Measurements from ENCODE around the gene MANEAL. TPM values are rescaled to one million over a fixed set of nuclear protein-coding genes. Genes with fewer than 3 reads are reported as not detected.
A peak's percentile ranks its signal among the peaks of the same experiment; 100 is the strongest.

MANEAL gene
- total RNA-seq (2014; rRNA removed; shearing (Covaris generic)) = 0.95 TPM in 1 of 2 replicates, not detected in the other

GRCh38 chr1:37793773-37794371 is at the start of gene MANEAL:
Gene MANEAL, plus strand, starts transcription at chr1:37793847. Its CDS starts 336 bp downstream, at chr1:37794183.
- H3K4me1 ChIP-seq (replicated peaks) = peaks cover 12% of the 10 kb centered on the region
- peak within 1 kb of the TSS; percentile 38 for H3K4me3 ChIP-seq
- H3K27me3 ChIP-seq (replicated peaks) = peaks cover 38% of the 10 kb centered on the region
- H3K36me3 ChIP-seq = no peaks in the 10 kb centered on the region
- no peaks in the 10 kb centered on the region; the same call in 1 of the 2 replicates for H3K9me3 ChIP-seq (replicated peaks)
- H3K27ac ChIP-seq = no peak within 1 kb of the TSS
- peak in 1 of 2 experiments; percentile 15 for DNase-seq (ENCODE audit: low read depth in 1 of 2, low spot score in 2 of 2)

- Histone ChIP-seq H3K27me3 (replicated peaks) (peaks cover 46% of the 10 kb centered on the region), H3K9me3 (replicated peaks) (no peaks in the 10 kb centered on the region), H3K27ac (no peak overlapping the region), H3K4me1 (replicated peaks) (no peaks in the 10 kb centered on the region), H3K36me3 (no peaks in the 10 kb centered on the region), H3K4me3 (no peak overlapping the region)
- DNase-seq (ENCODE audit: low read depth in 1 of 2, low spot score in 2 of 2) = no peak
These were observed 46.8 kb upstream of the MANEAL start for GRCh38 chr1:37746806-37747205.

GRCh38 chr1:37748565-37748964 is 45.1 kb upstream of the MANEAL start:
- Histone ChIP-seq H3K27me3 (replicated peaks) (peaks cover 43% of the 10 kb centered on the region), H3K9me3 (replicated peaks) (no peaks in the 10 kb centered on the region), H3K27ac (no peak overlapping the region), H3K4me1 (replicated peaks) (no peaks in the 10 kb centered on the region), H3K4me3 (no peak overlapping the region), H3K36me3 (no peaks in the 10 kb centered on the region)
- no peak for DNase-seq (ENCODE audit: low read depth in 1 of 2, low spot score in 2 of 2)

GRCh38 chr1:37752213-37752582 is 41.4 kb upstream of the MANEAL start:
- no peak overlapping the region for H3K4me3 ChIP-seq
- no peak for DNase-seq (ENCODE audit: low read depth in 1 of 2, low spot score in 2 of 2)

GRCh38 chr1:37752583-37753471 is 40.8 kb upstream of the MANEAL start:
- Histone ChIP-seq H3K27me3 (replicated peaks) (peaks cover 69% of the 10 kb centered on the region), H3K9me3 (replicated peaks) (no peaks in the 10 kb centered on the region), H3K36me3 (no peaks in the 10 kb centered on the region), H3K4me3 (no peak overlapping the region), H3K27ac (no peak overlapping the region), H3K4me1 (replicated peaks) (no peaks in the 10 kb centered on the region)
- DNase-seq (ENCODE audit: low read depth in 1 of 2, low spot score in 2 of 2) = no peak

More at GRCh38 chr1:37752213-37752582, 41.4 kb upstream of the MANEAL start:
- H3K4me1 ChIP-seq (replicated peaks) = no peaks in the 10 kb centered on the region
- H3K27me3 ChIP-seq (replicated peaks) = peaks cover 66% of the 10 kb centered on the region
- H3K36me3 ChIP-seq = no peaks in the 10 kb centered on the region
- H3K9me3 ChIP-seq (replicated peaks) = no peaks in the 10 kb centered on the region
- no peak overlapping the region for H3K27ac ChIP-seq

GRCh38 chr1:37753473-37754321 is 40.0 kb upstream of the MANEAL start:
- Histone ChIP-seq H3K4me3 (no peak overlapping the region), H3K4me1 (replicated peaks) (no peaks in the 10 kb centered on the region), H3K36me3 (no peaks in the 10 kb centered on the region), H3K9me3 (replicated peaks) (no peaks in the 10 kb centered on the region), H3K27me3 (replicated peaks) (peaks cover 75% of the 10 kb centered on the region), H3K27ac (no peak overlapping the region)
- DNase-seq (ENCODE audit: low read depth in 1 of 2, low spot score in 2 of 2) = no peak

GRCh38 chr1:37755290-37755689 is 38.4 kb upstream of the MANEAL start:
- H3K36me3 ChIP-seq = no peaks in the 10 kb centered on the region
- H3K27ac ChIP-seq = no peak overlapping the region
- H3K9me3 ChIP-seq (replicated peaks) = no peaks in the 10 kb centered on the region
- no peak for DNase-seq (ENCODE audit: low read depth in 1 of 2, low spot score in 2 of 2)
- H3K27me3 ChIP-seq (replicated peaks) = peaks cover 71% of the 10 kb centered on the region
- no peak overlapping the region for H3K4me3 ChIP-seq
- H3K4me1 ChIP-seq (replicated peaks) = no peaks in the 10 kb centered on the region

- DNase-seq (ENCODE audit: low read depth in 1 of 2, low spot score in 2 of 2) = no peak
- Histone ChIP-seq H3K4me1 (replicated peaks) (no peaks in the 10 kb centered on the region), H3K4me3 (no peak overlapping the region), H3K36me3 (no peaks in the 10 kb centered on the region), H3K27me3 (replicated peaks) (peaks cover 67% of the 10 kb centered on the region), H3K9me3 (replicated peaks) (no peaks in the 10 kb centered on the region), H3K27ac (no peak overlapping the region)
These were observed 37.6 kb upstream of the MANEAL start for GRCh38 chr1:37755951-37756560.

- Histone ChIP-seq H3K27ac (no peak overlapping the region), H3K4me3 (no peak overlapping the region), H3K4me1 (replicated peaks) (no peaks in the 10 kb centered on the region), H3K9me3 (replicated peaks) (peaks cover 4% of the 10 kb centered on the region; the same call in 1 of the 2 replicates), H3K36me3 (no peaks in the 10 kb centered on the region), H3K27me3 (replicated peaks) (peaks cover 51% of the 10 kb centered on the region)
- no peak for DNase-seq (ENCODE audit: low read depth in 1 of 2, low spot score in 2 of 2)
These were observed 34.2 kb upstream of the MANEAL start for GRCh38 chr1:37759451-37759850.

GRCh38 chr1:37761416-37762095 is 32.1 kb upstream of the MANEAL start:
- Histone ChIP-seq H3K9me3 (replicated peaks) (peaks cover 7% of the 10 kb centered on the region; the same call in 1 of the 2 replicates), H3K4me3 (no peak overlapping the region), H3K27me3 (replicated peaks) (peaks cover 56% of the 10 kb centered on the region), H3K36me3 (no peaks in the 10 kb centered on the region), H3K27ac (no peak overlapping the region), H3K4me1 (replicated peaks) (no peaks in the 10 kb centered on the region)
- no peak for DNase-seq (ENCODE audit: low read depth in 1 of 2, low spot score in 2 of 2)

- Histone ChIP-seq H3K9me3 (replicated peaks) (peaks cover 7% of the 10 kb centered on the region; the same call in 1 of the 2 replicates), H3K4me1 (replicated peaks) (no peaks in the 10 kb centered on the region), H3K4me3 (no peak overlapping the region), H3K36me3 (no peaks in the 10 kb centered on the region), H3K27ac (no peak overlapping the region), H3K27me3 (replicated peaks) (peaks cover 58% of the 10 kb centered on the region)
- no peak for DNase-seq (ENCODE audit: low read depth in 1 of 2, low spot score in 2 of 2)
These were observed 31.1 kb upstream of the MANEAL start for GRCh38 chr1:37762516-37762915.

GRCh38 chr1:37763791-37764413 is 29.7 kb upstream of the MANEAL start:
- Histone ChIP-seq H3K4me3 (no peak overlapping the region), H3K27me3 (replicated peaks) (peaks cover 52% of the 10 kb centered on the region), H3K9me3 (replicated peaks) (peaks cover 7% of the 10 kb centered on the region; the same call in 1 of the 2 replicates), H3K36me3 (no peaks in the 10 kb centered on the region), H3K27ac (no peak overlapping the region), H3K4me1 (replicated peaks) (no peaks in the 10 kb centered on the region)
- DNase-seq (ENCODE audit: low read depth in 1 of 2, low spot score in 2 of 2) = no peak
